KOPT-K1 (cell line): ENCODE data around the gene STON1.
"Not testable (repeated sequence)": the region's sequence is repeated elsewhere in the genome, so short reads cannot be mapped to it uniquely, and the experiment has no call there.

Source experiments
- H3K27ac ChIP-seq: fragments of 200-600 bp; sonication (generic); 2 replicates; pipeline ENCODE4 v1.5.1; 2016; ENCODE audit warnings: antibody characterized with exemption, mild to moderate bottlenecking, low read depth, low read length; ENCODE audit not compliant: poor library complexity, severe bottlenecking
- H3K36me3 ChIP-seq: fragments of 200-600 bp; sonication (generic); 2 replicates; pipeline ENCODE4 v1.5.1; 2017; ENCODE audit warnings: antibody characterized with exemption, mild to moderate bottlenecking, low read length, moderate library complexity; ENCODE audit not compliant: insufficient read depth
- H3K9me3 ChIP-seq: fragments of 200-600 bp; sonication (generic); 2 replicates; pipeline ENCODE4 v1.5.1; 2017; ENCODE audit warnings: antibody characterized with exemption, low read length, mild to moderate bottlenecking; ENCODE audit not compliant: insufficient read depth, poor library complexity, severe bottlenecking

STON1 gene

DNA sequence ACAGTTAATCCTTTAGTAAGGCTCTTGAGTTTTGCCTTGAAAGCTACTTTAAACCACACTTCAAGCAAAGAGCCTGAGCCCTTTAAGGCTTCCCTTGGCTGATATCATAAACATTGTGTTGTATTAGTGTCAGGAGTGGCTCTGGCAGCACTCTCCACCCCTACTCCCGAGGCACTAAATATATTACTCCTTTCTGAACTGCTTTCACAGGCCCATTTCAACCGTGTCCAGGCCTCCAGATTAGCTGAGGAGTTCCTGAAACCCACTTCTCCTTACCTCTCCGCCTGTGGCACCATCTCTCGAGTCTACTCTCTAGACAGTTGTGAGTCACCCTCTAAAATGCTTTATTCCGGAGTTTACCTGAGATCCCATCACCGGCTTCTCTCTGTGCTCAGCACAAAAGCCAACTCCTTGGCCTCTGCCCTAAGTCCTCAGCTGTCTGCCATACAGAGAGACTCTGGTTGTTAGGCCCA, 14.4 kb upstream of the STON1 start:
- Histone ChIP-seq H3K9me3 (no peaks in the 10 kb centered on the region), H3K27ac (no peak overlapping the region), H3K36me3 (peaks cover 93% of the 10 kb centered on the region)

DNA sequence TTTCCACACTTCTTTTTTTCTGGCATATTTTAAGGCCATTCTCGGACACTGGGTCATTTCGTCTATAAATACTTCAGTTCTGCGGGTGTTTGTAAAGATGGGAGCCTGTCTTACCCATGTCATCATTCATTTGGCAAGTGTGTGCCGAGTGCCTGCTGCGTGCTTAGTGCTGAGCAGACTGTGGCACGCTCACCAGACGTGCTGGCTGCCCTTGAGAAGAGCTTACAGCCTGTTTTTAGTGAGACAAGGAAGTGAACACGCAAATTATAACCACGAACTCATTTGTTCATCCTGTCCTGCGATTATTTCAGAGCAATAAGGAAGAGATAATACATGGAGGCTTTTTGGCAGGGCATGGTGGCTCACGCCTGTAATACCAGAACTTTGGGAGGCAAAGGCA, 10.4 kb upstream of the STON1 start:
- H3K36me3 ChIP-seq = peaks cover 62% of the 10 kb centered on the region
- H3K27ac ChIP-seq = no peak overlapping the region

DNA sequence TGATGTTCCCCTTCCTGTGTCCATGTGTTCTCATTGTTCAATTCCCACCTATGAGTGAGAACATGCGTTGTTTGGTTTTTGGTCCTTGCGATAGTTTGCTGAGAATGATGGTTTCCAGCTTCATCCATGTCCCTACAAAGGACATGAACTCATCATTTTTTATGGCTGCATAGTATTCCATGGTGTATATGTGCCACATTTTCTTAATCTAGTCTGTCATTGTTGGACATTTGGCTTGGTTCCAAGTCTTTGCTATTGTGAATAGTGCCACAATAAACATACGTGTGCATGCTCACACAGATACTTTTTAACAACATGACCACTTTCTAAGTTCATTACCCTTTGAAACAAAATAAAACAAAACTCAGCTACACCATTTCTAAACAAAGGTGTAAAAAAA, 5.2 kb upstream of the STON1 start:
- H3K9me3 ChIP-seq, H3K27ac ChIP-seq: not testable (repeated sequence)
- peaks cover 11% of the 10 kb centered on the region for H3K36me3 ChIP-seq

More for the DNA sequence above, 10.4 kb upstream of the STON1 start:
- no peaks in the 10 kb centered on the region for H3K9me3 ChIP-seq

DNA sequence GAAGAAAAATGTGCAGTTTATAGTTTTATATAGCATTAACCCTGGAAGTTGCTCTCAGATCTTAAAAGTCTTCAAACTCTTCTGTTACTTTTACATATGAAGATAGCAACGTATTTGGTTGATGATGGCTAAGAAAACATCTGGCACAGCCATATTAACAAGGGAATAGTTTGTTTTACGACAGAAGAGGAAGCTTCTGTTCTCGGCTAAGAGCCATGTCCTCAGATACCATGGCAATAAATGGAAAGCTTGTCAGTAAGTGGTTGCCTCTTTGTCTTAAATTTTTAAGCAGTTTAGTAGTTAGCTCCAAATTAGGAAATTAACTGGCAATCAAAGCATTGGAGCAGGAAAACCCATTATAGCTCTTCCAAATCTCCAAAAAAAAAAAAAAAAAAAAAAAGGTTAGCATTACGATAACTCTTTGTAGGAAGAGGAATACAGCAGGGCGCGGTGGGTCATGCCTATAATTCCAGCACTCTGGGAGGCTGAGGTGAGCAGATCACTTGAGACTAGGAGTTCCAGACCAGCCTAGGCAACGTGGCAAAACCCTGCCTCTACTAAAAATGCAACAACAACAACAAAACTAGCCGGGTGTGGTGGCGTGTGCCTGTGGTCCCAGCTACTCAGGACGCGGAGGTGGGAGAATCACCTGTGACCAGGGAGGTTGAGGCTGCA, 4.5 kb upstream of the STON1 start:
- H3K27ac ChIP-seq = no peak overlapping the region
- H3K36me3 ChIP-seq = peaks cover 8% of the 10 kb centered on the region
- H3K9me3 ChIP-seq = no peaks in the 10 kb centered on the region

DNA sequence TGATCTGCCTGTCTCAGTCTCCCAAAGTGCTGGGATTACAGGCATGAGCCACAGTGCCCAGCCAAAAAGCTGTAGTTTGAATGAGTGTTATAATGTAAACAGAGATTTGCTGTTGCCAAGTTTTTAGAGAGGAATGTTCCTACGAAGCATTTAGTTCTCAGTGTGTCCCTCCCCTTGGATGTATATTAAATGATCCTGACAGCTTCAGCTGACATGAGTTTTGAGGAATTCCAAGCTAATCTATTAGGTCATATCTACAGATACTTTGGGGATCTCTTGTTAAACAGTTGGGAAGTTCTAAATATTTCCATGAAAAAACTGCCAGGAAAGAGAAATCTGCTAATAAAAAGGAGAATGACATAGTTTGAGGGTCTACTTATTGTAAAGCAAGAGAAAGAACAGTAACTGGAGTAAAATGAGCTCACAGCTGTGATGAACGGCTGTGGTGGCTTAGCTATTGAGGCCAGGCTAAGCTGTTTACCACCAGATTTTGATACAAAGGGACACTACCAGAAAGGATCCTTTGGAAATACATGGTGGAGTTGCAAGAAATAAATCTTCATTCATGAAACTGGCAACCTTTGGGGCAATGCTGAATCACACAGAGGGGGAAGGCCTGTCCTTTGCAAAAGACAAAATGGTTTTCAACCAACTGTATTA, 2.6 kb upstream of the STON1 start:
- no peak overlapping the region for H3K27ac ChIP-seq
- no peaks in the 10 kb centered on the region for H3K9me3 ChIP-seq

DNA sequence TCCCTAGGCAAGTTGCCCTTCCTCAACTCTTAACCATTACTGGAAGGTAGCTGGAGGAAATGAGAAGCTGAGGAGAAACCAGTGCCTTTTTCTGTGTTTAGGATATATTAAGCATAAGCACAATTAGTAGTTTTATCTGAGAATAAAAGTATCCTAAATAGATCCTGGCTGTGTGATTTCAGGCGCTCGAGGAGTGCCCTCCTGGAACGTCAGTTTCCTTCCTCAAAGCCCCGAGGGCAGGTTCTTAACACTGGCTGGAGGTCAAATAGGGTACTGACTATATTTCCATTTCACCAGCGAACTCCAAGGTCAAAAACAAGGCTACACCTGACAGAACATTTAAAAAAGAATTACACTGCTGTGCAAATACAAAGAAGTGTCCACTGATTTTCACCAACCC, 1.5 kb upstream of the STON1 start:
- no peak overlapping the region for H3K27ac ChIP-seq

More for the DNA sequence above, 2.6 kb upstream of the STON1 start:
- peaks cover 1% of the 10 kb centered on the region; the same call in 1 of the 2 replicates for H3K36me3 ChIP-seq

DNA sequence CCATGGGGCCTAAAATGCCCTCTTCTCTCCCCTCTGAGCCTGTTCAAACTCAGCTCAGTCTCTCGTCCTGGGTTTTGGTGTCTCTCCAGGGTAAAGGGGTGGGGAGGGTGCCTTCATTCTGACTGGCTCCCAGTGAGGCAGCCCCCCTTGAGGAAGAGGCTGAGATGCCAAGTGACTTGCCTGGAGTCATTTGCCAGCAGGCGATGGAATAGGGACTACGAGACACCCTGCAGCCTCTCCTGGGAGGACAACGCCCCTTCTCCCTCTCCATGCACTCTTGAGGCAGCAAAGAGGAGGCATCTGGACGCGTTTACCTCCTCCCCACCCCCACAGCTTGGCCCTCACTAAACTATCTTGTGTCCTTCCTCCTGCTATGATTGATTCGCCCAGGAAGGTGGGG, 760 bp upstream of the STON1 start:
- no peaks in the 10 kb centered on the region for H3K9me3 ChIP-seq
- no peaks in the 10 kb centered on the region; the same call in 1 of the 2 replicates for H3K36me3 ChIP-seq
- H3K27ac ChIP-seq = no peak overlapping the region

More for the DNA sequence above, 1.5 kb upstream of the STON1 start:
- no peaks in the 10 kb centered on the region; the same call in 1 of the 2 replicates for H3K36me3 ChIP-seq
- no peaks in the 10 kb centered on the region for H3K9me3 ChIP-seq

DNA sequence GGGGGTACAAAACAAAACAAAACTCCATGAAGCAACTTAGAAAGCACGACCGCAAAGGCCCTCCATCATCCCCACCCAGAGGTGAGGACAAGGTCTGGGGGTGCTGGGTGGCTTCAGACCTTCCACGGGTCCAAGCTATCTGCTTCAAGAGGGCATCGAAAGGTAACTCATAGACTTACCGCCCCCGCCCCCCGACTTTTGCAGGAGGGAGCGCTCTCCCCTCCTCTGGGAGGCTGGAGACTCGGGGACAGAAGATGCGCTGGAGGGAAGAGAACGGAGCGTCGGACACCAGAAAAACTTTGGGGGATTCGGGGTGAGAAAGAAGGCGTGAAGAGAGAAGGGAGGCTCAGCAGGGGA, 300 bp upstream of the STON1 start:
- Histone ChIP-seq H3K9me3 (no peaks in the 10 kb centered on the region), H3K36me3 (no peaks in the 10 kb centered on the region), H3K27ac (no peak overlapping the region)

DNA sequence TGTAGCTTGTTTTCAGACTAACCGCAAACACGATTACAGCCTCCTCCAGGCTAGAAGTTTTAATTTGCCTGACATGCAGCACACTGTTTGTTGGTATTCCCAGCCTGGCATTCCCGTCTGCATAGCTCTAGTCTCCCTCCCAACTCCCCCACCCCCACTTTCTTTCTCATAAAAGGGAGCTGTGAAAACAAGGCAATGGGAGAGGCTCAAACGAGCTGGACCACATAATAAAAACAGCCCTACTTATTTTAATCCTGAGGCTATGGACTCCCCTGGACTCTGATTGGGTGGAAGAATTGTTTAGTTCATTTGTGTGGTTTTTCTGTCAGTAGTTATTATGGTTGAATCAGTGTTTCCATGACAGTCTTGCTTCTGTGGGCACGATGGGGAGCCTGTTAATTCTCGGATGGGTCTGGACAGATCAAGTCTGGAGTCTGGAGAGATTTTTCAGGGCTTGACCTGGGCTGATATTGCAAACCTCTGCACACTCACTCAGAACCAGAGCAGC, 1.2 kb downstream of the STON1 start:
- Histone ChIP-seq H3K36me3 (no peaks in the 10 kb centered on the region), H3K9me3 (no peaks in the 10 kb centered on the region), H3K27ac (no peak overlapping the region)

DNA sequence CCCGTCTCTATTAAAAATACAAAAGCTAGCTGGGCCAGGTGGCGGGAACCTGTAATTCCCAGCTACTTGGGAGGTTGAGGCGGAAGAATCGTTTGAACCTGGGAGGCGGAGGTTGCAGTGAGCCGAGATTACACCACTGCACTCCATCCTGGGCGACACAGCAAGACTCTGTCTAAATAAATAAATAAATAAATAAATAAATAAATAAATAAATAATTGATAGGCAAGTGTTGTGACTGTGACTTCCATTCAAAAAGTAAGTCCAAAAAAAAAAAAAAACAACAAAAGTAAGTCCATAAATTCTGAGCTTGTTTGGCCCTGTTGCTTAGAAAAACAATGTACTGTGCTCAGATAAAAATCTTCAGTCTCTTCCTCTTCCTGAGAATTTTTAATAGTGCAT, 2.2 kb downstream of the STON1 start:
- Histone ChIP-seq H3K9me3 (no peaks in the 10 kb centered on the region), H3K27ac (no peak overlapping the region), H3K36me3 (no peaks in the 10 kb centered on the region)

DNA sequence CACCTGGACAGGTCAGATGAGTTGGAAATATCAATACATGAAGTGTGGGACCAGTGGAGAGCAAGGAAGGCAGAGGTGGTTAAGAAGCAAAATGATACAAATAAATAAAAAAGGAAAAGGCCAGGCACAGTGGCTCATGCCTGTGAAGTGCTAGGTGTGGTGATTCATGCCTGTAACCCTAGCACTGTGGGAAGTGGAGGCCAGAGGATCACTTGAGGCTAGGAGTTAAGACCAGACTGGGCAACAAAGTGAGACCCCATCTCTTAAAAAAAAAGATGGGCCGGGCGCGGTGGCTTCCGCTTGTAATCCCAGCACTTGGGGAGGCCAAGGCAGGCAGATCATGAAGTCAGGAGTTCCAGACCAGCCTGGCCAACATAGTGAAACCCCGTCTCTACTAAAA, 2.9 kb downstream of the STON1 start:
- H3K36me3 ChIP-seq = no peaks in the 10 kb centered on the region
- H3K9me3 ChIP-seq = no peaks in the 10 kb centered on the region
- H3K27ac ChIP-seq = no peak overlapping the region

DNA sequence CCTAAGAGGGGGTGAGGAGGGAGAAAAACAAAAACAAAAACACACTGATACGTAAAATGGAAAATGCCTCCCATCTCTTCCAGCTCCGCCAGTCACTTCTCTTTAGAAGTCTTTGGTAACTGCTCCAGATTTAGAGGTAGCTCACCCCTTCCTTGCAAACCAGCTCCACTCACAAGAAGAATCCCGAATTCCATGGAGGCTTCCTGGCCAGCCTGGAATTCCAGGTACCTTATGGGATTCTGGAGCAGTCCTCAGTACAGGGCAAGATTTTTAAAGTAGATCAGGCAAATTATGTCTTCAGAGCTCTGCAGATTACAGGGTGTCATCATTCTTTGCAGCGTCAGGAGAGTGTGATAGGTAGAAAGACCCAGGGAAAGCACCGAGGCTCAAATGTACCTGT, 4.8 kb downstream of the STON1 start:
- Histone ChIP-seq H3K27ac (no peak overlapping the region), H3K36me3 (no peaks in the 10 kb centered on the region), H3K9me3 (no peaks in the 10 kb centered on the region)

DNA sequence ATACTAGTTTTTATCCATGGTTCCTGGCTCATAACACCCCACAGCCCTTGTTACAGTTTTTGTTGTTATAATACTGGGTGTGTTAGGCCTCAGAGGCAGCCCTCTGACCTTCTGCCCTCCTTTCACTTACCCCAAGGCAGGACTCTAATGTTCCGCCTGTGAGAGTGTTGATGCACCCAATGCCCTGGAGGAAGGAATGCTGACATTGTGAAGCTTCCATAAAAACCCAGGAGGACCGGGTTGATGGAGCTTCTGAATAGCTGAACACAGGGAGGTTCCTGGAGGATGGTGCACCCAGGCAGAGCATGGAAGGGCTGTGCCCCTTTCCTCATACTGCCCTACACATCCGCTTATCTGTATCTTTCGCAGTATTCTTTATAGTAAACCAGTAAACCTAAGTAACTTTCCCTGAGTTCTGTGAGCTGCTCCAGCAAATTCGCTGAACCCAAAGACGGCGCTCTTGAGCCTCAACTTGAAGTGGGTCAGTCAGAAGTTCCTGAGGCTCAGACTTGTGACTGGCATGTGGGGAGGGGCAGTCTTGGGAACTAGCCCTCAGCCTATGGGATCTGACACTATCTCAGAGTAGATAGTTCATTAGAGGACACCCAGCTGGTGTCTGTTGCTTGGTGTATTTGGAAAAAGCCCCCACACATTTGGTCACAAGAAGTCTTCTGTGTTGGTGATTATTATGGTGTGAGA, 10.4 kb downstream of the STON1 start:
- Histone ChIP-seq H3K27ac (no peak overlapping the region), H3K36me3 (no peaks in the 10 kb centered on the region), H3K9me3 (no peaks in the 10 kb centered on the region)

DNA sequence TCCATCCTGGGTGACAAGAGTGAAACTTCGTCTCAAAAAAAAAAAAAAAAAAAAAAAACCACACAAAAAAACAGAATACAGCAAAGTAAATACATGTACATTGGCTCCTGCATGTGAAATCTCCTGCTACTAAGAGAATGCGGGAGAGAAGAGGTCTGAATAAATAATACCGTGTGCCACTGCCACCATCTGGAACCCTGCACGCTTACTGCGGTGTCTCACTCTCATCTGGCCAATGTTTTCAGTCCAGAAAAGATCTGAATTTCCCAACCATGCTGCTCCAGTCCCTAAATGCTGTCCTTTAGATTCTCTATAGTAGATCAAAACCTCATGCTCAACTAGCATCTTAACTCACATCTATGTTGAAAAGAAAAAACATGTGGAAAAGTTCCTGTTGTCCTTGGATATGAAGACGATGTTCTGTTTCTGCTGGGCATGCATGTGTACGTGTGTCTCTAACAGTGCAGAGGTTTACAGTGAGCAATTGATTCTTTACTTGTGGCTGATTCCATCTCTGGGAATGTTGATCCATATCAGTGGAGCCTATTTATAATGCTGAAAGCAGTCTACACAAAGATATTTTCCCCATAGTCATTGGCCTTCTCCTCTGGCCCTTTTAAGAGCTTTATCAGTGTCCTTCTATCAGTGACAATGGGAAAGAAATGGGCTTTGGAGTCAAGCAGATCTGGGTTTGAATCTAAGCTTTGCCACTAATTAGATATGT, 11.9 kb downstream of the STON1 start:
- no peaks in the 10 kb centered on the region for H3K9me3 ChIP-seq
- no peak overlapping the region for H3K27ac ChIP-seq
- no peaks in the 10 kb centered on the region for H3K36me3 ChIP-seq

DNA sequence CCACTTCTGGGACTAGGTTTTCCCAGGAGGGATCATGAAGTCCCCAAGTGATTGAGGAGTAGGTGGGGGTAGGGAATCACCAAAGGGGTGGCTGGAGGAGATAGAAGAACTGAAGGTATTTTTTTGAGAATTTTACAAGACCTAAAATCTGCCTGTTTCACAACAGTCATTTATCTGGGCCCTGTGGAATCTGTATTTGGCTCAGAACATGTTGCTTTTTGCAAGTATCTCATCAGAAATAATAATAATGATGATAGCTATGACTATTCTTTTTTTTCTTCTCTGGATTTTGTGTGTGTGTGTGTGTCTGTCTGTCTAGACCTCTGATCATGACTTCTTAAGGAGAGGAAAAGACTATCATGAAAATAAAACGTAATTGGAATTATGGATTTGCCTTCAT, 13.9 kb downstream of the STON1 start:
- H3K36me3 ChIP-seq = no peaks in the 10 kb centered on the region
- no peaks in the 10 kb centered on the region for H3K9me3 ChIP-seq
- H3K27ac ChIP-seq = no peak overlapping the region
